ENCODE results near the gene CREB5.
A peak's percentile ranks its signal among the peaks of the same experiment; 100 is the strongest.

Gene CREB5

DNA sequence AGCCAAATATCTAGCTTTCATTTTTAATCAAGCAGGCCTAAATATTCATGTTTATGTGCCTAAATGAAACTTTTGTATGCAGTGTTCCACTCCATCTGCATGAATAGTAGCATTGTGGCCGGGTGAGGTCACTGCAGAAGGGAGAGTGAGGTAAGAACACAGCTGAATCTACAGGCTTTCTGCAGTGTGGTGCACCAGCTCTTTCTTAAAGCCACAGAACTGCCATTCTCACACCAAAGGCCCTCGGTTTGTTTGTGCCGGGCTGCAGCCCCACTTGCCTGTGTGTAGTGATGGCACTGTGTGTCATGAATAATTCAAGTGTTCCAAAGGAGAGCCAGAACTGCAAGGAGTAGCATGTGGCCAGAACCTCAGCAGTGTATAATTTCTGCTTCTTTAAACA, 341.7 kb downstream of the CREB5 start:
- H2BK5ac ChIP-seq (ENCODE audit: low read depth, low read length, poor library complexity, severe bottlenecking) = no peak overlapping the region
- no peaks in the 10 kb centered on the region for H3K27me3 ChIP-seq (ENCODE audit: control insufficient read depth in 1 of 2, insufficient read depth in 1 of 2, low read length in 2 of 2)
- no peak overlapping the region for H3K4ac ChIP-seq (ENCODE audit: low read depth in 1 of 2, low read length in 2 of 2)
- no peak overlapping the region for H4K8ac ChIP-seq (ENCODE audit: low read length)
- peak; percentile 50 for DNase-seq
- no peak overlapping the region for H3K14ac ChIP-seq (ENCODE audit: low read length in 2 of 2)
- H3K9ac ChIP-seq (ENCODE audit: low read length) = peak overlapping the region; percentile 60
- H3K4me2 ChIP-seq (ENCODE audit: low read length, poor library complexity, severe bottlenecking) = no peak overlapping the region
- H3K4me1 ChIP-seq (ENCODE audit: control insufficient read depth, insufficient read depth, low read depth, low read length) = peaks cover 10% of the 10 kb centered on the region
- H2BK15ac ChIP-seq (ENCODE audit: low read depth, poor library complexity, severe bottlenecking) = no peak overlapping the region
- H3K18ac ChIP-seq (ENCODE audit: low read depth in 1 of 2, low read length in 2 of 2) = no peak overlapping the region
- H3K27ac ChIP-seq (ENCODE audit: low read length, poor library complexity, severe bottlenecking) = no peak overlapping the region
- no peak overlapping the region for H3K23ac ChIP-seq (ENCODE audit: low read length in 2 of 2)
- H3K4me3 ChIP-seq (ENCODE audit: insufficient read depth in 1 of 2, low read depth in 1 of 2, low read length in 2 of 2) = no peak overlapping the region
- no peak overlapping the region for H2BK120ac ChIP-seq (ENCODE audit: low read depth, low read length)
- no peak overlapping the region for H2AK5ac ChIP-seq (ENCODE audit: low read length, severe bottlenecking)
- H4K91ac ChIP-seq (ENCODE audit: low read length) = no peak overlapping the region
- WGBS = 64% methylated on average over 3 of the region's 3 CpGs
- H2AFZ ChIP-seq (ENCODE audit: low read depth, low read length) = no peak overlapping the region
- H3K79me1 ChIP-seq (replicated peaks; ENCODE audit: low read length, poor library complexity, severe bottlenecking) = peaks cover 17% of the 10 kb centered on the region
- H3K9me3 ChIP-seq (ENCODE audit: control insufficient read depth, low read length) = no peaks in the 10 kb centered on the region
- peaks cover 10% of the 10 kb centered on the region in 2 experiments for H3K36me3 ChIP-seq (ENCODE audit: control insufficient read depth in 1 of 2, insufficient read depth in 2 of 2, low read depth in 1 of 2, low read length in 2 of 2)
- H2BK12ac ChIP-seq (ENCODE audit: low read length in 2 of 2) = no peak overlapping the region

GRCh38 chr7:28754447-28754846, 342.1 kb downstream of the CREB5 start:
- Histone ChIP-seq H2BK15ac (ENCODE audit: low read depth, poor library complexity, severe bottlenecking) (no peak overlapping the region), H3K14ac (ENCODE audit: low read length in 2 of 2) (no peak overlapping the region), H3K9ac (ENCODE audit: low read length) (no peak overlapping the region), H3K27ac (ENCODE audit: low read length, poor library complexity, severe bottlenecking) (no peak overlapping the region), H2BK12ac (ENCODE audit: low read length in 2 of 2) (no peak overlapping the region), H2BK120ac (ENCODE audit: low read depth, low read length) (no peak overlapping the region), H3K4ac (ENCODE audit: low read depth in 1 of 2, low read length in 2 of 2) (no peak overlapping the region), H2AFZ (ENCODE audit: low read depth, low read length) (no peak overlapping the region), H3K79me1 (replicated peaks; ENCODE audit: low read length, poor library complexity, severe bottlenecking) (peaks cover 17% of the 10 kb centered on the region), H3K27me3 (ENCODE audit: control insufficient read depth in 1 of 2, insufficient read depth in 1 of 2, low read length in 2 of 2) (no peaks in the 10 kb centered on the region), H3K36me3 (ENCODE audit: control insufficient read depth in 1 of 2, insufficient read depth in 2 of 2, low read depth in 1 of 2, low read length in 2 of 2) (peaks cover 10% of the 10 kb centered on the region in 2 experiments), H3K4me1 (ENCODE audit: control insufficient read depth, insufficient read depth, low read depth, low read length) (peaks cover 10% of the 10 kb centered on the region), H4K91ac (ENCODE audit: low read length) (no peak overlapping the region), H3K4me3 (ENCODE audit: insufficient read depth in 1 of 2, low read depth in 1 of 2, low read length in 2 of 2) (no peak overlapping the region), H2AK5ac (ENCODE audit: low read length, severe bottlenecking) (no peak overlapping the region), H3K4me2 (ENCODE audit: low read length, poor library complexity, severe bottlenecking) (no peak overlapping the region), H3K18ac (ENCODE audit: low read depth in 1 of 2, low read length in 2 of 2) (no peak overlapping the region), H3K23ac (ENCODE audit: low read length in 2 of 2) (no peak overlapping the region), H2BK5ac (ENCODE audit: low read depth, low read length, poor library complexity, severe bottlenecking) (no peak overlapping the region), H3K9me3 (ENCODE audit: control insufficient read depth, low read length) (no peaks in the 10 kb centered on the region), H4K8ac (ENCODE audit: low read length) (no peak overlapping the region)
- DNase-seq = no peak
- WGBS = 95% methylated on average over 5 of the region's 5 CpGs

- H3K9ac ChIP-seq (ENCODE audit: low read length) = peak overlapping the region; percentile 49
- H3K36me3 ChIP-seq (ENCODE audit: control insufficient read depth in 1 of 2, insufficient read depth in 2 of 2, low read depth in 1 of 2, low read length in 2 of 2) = peaks cover 10% of the 10 kb centered on the region in 2 experiments
- H2BK120ac ChIP-seq (ENCODE audit: low read depth, low read length) = no peak overlapping the region
- H2AFZ ChIP-seq (ENCODE audit: low read depth, low read length) = no peak overlapping the region
- peaks cover 8% of the 10 kb centered on the region for H3K4me1 ChIP-seq (ENCODE audit: control insufficient read depth, insufficient read depth, low read depth, low read length)
- H4K91ac ChIP-seq (ENCODE audit: low read length) = no peak overlapping the region
- peaks cover 16% of the 10 kb centered on the region for H3K79me1 ChIP-seq (replicated peaks; ENCODE audit: low read length, poor library complexity, severe bottlenecking)
- H4K8ac ChIP-seq (ENCODE audit: low read length) = no peak overlapping the region
- H3K14ac ChIP-seq (ENCODE audit: low read length in 2 of 2) = no peak overlapping the region
- H2BK5ac ChIP-seq (ENCODE audit: low read depth, low read length, poor library complexity, severe bottlenecking) = no peak overlapping the region
- no peak overlapping the region for H2AK5ac ChIP-seq (ENCODE audit: low read length, severe bottlenecking)
- no peaks in the 10 kb centered on the region for H3K27me3 ChIP-seq (ENCODE audit: control insufficient read depth in 1 of 2, insufficient read depth in 1 of 2, low read length in 2 of 2)
- no peak overlapping the region for H3K18ac ChIP-seq (ENCODE audit: low read depth in 1 of 2, low read length in 2 of 2)
- no peak overlapping the region for H3K4me3 ChIP-seq (ENCODE audit: insufficient read depth in 1 of 2, low read depth in 1 of 2, low read length in 2 of 2)
- no peak overlapping the region for H3K23ac ChIP-seq (ENCODE audit: low read length in 2 of 2)
- no peak overlapping the region for H3K4ac ChIP-seq (ENCODE audit: low read depth in 1 of 2, low read length in 2 of 2)
- 62% methylated on average over 3 of the region's 3 CpGs for WGBS
- no peak for DNase-seq
- no peaks in the 10 kb centered on the region for H3K9me3 ChIP-seq (ENCODE audit: control insufficient read depth, low read length)
- H2BK12ac ChIP-seq (ENCODE audit: low read length in 2 of 2) = no peak overlapping the region
- no peak overlapping the region for H3K27ac ChIP-seq (ENCODE audit: low read length, poor library complexity, severe bottlenecking)
- no peak overlapping the region for H3K4me2 ChIP-seq (ENCODE audit: low read length, poor library complexity, severe bottlenecking)
- no peak overlapping the region for H2BK15ac ChIP-seq (ENCODE audit: low read depth, poor library complexity, severe bottlenecking)
Observed at GRCh38 chr7:28755255-28755654, 342.9 kb downstream of the CREB5 start.

DNA sequence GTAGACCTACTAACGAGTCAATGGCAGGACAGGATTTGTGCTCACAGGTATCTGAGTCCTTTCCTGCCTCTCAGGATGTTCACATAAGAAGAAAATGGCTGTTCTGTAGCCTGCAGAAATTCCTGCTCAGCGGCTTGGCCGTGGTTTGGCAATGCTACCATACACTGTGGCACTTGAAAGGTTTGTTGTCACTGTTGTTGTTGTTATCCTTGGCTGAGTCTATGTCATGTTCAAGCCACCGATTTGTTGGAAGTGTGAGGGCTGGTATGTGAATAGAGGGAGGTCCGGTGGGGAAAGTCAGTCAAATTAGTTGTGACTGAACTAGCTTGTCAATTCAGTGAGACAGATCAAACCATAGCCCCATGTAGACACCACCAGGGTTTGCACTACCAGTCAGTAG, 345.9 kb downstream of the CREB5 start:
- Histone ChIP-seq H4K91ac (ENCODE audit: low read length) (no peak overlapping the region), H3K14ac (ENCODE audit: low read length in 2 of 2) (peak overlapping the region in 1 of 2 experiments; percentile 5), H2BK12ac (ENCODE audit: low read length in 2 of 2) (no peak overlapping the region), H2AFZ (ENCODE audit: low read depth, low read length) (no peak overlapping the region), H4K8ac (ENCODE audit: low read length) (peak overlapping the region; percentile 8), H3K4ac (ENCODE audit: low read depth in 1 of 2, low read length in 2 of 2) (no peak overlapping the region), H3K27me3 (ENCODE audit: control insufficient read depth in 1 of 2, insufficient read depth in 1 of 2, low read length in 2 of 2) (no peaks in the 10 kb centered on the region), H3K27ac (ENCODE audit: low read length, poor library complexity, severe bottlenecking) (no peak overlapping the region), H2AK5ac (ENCODE audit: low read length, severe bottlenecking) (no peak overlapping the region), H3K4me1 (ENCODE audit: control insufficient read depth, insufficient read depth, low read depth, low read length) (peaks cover 8% of the 10 kb centered on the region), H3K9me3 (ENCODE audit: control insufficient read depth, low read length) (no peaks in the 10 kb centered on the region), H2BK120ac (ENCODE audit: low read depth, low read length) (no peak overlapping the region), H3K79me1 (replicated peaks; ENCODE audit: low read length, poor library complexity, severe bottlenecking) (peaks cover 21% of the 10 kb centered on the region), H3K23ac (ENCODE audit: low read length in 2 of 2) (no peak overlapping the region), H3K18ac (ENCODE audit: low read depth in 1 of 2, low read length in 2 of 2) (no peak overlapping the region), H3K9ac (ENCODE audit: low read length) (no peak overlapping the region), H2BK5ac (ENCODE audit: low read depth, low read length, poor library complexity, severe bottlenecking) (no peak overlapping the region), H3K4me3 (ENCODE audit: insufficient read depth in 1 of 2, low read depth in 1 of 2, low read length in 2 of 2) (no peak overlapping the region), H2BK15ac (ENCODE audit: low read depth, poor library complexity, severe bottlenecking) (no peak overlapping the region), H3K36me3 (ENCODE audit: control insufficient read depth in 1 of 2, insufficient read depth in 2 of 2, low read depth in 1 of 2, low read length in 2 of 2) (peaks cover 10% of the 10 kb centered on the region in 2 experiments), H3K4me2 (ENCODE audit: low read length, poor library complexity, severe bottlenecking) (no peak overlapping the region)
- DNase-seq = no peak
- WGBS = 95% methylated on average over 5 of the region's 5 CpGs

All from mesenchymal stem cell (in vitro differentiated cells and primary cell).